ENCODE measurements around the gene CFAP74.

DNA sequence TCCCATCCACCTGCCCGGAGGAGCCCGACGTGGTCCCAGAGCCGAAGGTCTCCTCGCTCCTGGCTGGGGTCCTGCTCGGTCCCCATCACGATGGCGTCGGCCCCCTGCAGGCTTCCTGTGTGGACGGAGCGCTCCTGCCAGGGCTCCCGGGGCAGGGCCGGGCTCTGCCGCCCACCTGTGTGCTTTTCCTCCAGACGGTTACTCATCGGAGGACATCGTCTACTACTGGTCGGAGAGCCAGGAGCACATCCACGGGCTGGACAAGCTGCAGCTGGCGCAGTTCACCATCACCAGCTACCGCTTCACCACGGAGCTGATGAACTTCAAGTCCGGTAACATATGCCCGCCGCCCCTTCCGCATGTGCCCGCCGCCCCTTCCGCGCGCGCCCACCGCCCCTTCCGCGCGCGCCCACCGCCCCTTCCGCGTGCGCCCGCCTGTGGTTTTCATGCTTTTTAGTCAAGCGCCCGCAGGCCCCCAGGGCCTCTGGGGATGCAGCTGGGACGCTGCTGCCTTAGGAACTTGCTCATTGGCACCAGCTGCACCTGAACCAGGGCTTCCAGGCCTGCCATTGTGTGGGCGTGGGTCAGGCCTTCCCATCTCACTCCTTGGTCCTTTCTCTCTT lies 24.5 kb upstream of the CFAP74 start:
- TF ChIP-seq, protein P1, sequence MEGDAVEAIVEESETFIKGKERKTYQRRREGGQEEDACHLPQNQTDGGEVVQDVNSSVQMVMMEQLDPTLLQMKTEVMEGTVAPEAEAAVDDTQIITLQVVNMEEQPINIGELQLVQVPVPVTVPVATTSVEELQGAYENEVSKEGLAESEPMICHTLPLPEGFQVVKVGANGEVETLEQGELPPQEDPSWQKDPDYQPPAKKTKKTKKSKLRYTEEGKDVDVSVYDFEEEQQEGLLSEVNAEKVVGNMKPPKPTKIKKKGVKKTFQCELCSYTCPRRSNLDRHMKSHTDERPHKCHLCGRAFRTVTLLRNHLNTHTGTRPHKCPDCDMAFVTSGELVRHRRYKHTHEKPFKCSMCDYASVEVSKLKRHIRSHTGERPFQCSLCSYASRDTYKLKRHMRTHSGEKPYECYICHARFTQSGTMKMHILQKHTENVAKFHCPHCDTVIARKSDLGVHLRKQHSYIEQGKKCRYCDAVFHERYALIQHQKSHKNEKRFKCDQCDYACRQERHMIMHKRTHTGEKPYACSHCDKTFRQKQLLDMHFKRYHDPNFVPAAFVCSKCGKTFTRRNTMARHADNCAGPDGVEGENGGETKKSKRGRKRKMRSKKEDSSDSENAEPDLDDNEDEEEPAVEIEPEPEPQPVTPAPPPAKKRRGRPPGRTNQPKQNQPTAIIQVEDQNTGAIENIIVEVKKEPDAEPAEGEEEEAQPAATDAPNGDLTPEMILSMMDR (IDR thresholded peaks at IDR 0.05), result no peak
- no peak for TF ChIP-seq POLR2A (IDR thresholded peaks at IDR 0.05)
